Sigmoid colon (tissue), 4 donors: ENCODE measurements around the gene GFM2.
"Not testable (repeated sequence)": the region's sequence is repeated elsewhere in the genome, so short reads cannot be mapped to it uniquely, and the experiment has no call there.

Experiments used
- CTCF ChIP-seq, 4 experiments: fragments of 450-650 bp in 3 of 4; fragments of 200-600 bp in 1 of 4; IDR thresholded peaks; one replicate each; pipeline ENCODE4 v1.5.1; 2016 to 2019; ENCODE audit warnings: antibody characterized with exemption in 4 of 4, mild to moderate bottlenecking in 3 of 4, moderate library complexity in 2 of 4
- EP300 ChIP-seq, 4 donors: sonication (generic); formaldehyde crosslinking; IDR thresholded peaks; one replicate each; pipeline ENCODE4 v1.6.1; 2017; ENCODE audit warnings: antibody characterized with exemption in 4 of 4
- POLR2A ChIP-seq, 2 donors: fragments of 450-650 bp; IDR thresholded peaks; one replicate each; pipeline ENCODE4 v1.6.1; 2016; ENCODE audit warnings: antibody characterized with exemption in 2 of 2, mild to moderate bottlenecking in 2 of 2, moderate library complexity in 2 of 2
- POLR2AphosphoS5 ChIP-seq, 4 donors: sonication (generic); formaldehyde crosslinking; IDR thresholded peaks; one replicate each; pipeline ENCODE4 v1.6.1; 2017; ENCODE audit warnings: antibody characterized with exemption in 4 of 4

GRCh38 chr5:74678123-74678522 lies 88.8 kb downstream of the GFM2 start:
- TF ChIP-seq POLR2A, CTCF, EP300, POLR2AphosphoS5 (IDR thresholded peaks at IDR 0.05): not testable (repeated sequence)
